ENCODE measurements around the gene ZFP14.

DNA sequence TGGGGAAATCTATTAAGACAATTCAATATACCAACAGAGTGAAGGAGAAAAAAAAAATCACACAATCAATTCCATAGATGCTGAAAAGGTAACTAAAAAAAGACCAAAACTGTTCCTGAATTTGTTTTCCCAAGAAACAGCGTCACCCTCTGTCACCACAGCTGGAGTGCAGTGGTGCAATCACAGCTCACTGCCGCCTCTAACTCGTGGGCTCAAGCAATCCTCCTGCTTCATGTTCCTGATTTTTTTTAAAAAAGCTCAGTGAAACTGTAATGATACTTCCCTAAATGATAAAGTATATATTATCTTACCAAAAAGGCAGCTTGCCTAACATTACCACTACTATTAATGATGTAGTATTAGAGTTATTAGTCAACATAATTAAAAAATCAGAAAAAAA is 19.6 kb upstream of the ZFP14 start:
- TF ChIP-seq POLR2A (IDR thresholded peaks at IDR 0.05; ENCODE audit: low read depth, low read length) (no peak), POLR2AphosphoS5 (IDR thresholded peaks at IDR 0.05; ENCODE audit: low read depth, low read length) (no peak), TAF1 (IDR thresholded peaks at IDR 0.05; ENCODE audit: borderline replicate concordance, low read depth, low read length) (no peak)
